ENCODE measurements around the gene ZNF593OS. TPM values are rescaled to one million over a fixed set of nuclear protein-coding genes. Genes with fewer than 3 reads are reported as not detected.

ZNF593OS gene
- polyA plus RNA-seq, 1 experiment = not detected

DNA sequence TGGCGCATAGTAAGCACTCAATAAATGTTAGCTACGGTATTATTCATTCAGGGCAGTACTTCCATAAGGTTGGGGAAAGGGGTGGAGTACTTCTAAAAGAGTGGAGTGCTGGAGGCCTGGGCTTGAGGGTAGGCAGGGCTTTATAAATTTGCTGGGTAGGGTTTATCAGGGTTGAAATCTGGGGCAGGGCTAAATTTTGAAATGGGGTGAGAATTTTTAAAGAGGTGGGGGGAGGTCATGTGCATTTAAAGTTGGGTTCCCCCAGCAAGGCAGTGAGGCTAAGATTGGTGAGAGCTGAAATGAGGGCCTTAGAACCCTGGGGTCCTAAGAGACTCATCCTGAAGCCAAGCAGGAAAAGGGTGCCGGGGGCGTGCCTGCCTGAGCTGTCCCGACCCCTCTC, 28.8 kb upstream of the ZNF593OS start:
- no peaks in the 10 kb centered on the region for H3K36me3 ChIP-seq (ENCODE audit: control insufficient read depth, insufficient read depth, low read length)
- ChIA-PET CTCF (interaction anchor here (0.8 kb wide), 1 partner anchor 31 kb away, joined by 3 read pairs; the partner anchor contains the start of gene ZNF593), POLR2A (no interaction called here)
- H3K4me3 ChIP-seq (ENCODE audit: low read depth, low read length) = no peak overlapping the region
- TF ChIP-seq, protein P1, sequence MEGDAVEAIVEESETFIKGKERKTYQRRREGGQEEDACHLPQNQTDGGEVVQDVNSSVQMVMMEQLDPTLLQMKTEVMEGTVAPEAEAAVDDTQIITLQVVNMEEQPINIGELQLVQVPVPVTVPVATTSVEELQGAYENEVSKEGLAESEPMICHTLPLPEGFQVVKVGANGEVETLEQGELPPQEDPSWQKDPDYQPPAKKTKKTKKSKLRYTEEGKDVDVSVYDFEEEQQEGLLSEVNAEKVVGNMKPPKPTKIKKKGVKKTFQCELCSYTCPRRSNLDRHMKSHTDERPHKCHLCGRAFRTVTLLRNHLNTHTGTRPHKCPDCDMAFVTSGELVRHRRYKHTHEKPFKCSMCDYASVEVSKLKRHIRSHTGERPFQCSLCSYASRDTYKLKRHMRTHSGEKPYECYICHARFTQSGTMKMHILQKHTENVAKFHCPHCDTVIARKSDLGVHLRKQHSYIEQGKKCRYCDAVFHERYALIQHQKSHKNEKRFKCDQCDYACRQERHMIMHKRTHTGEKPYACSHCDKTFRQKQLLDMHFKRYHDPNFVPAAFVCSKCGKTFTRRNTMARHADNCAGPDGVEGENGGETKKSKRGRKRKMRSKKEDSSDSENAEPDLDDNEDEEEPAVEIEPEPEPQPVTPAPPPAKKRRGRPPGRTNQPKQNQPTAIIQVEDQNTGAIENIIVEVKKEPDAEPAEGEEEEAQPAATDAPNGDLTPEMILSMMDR (IDR thresholded peaks at IDR 0.05; ENCODE audit: insufficient read depth, low read depth, low read length) = no peak
- no peak for DNase-seq (ENCODE audit: low read depth)
- peaks cover 5% of the 10 kb centered on the region; the same call in 1 of the 2 replicates for H3K27me3 ChIP-seq (ENCODE audit: control insufficient read depth, insufficient read depth, low read length)

DNA sequence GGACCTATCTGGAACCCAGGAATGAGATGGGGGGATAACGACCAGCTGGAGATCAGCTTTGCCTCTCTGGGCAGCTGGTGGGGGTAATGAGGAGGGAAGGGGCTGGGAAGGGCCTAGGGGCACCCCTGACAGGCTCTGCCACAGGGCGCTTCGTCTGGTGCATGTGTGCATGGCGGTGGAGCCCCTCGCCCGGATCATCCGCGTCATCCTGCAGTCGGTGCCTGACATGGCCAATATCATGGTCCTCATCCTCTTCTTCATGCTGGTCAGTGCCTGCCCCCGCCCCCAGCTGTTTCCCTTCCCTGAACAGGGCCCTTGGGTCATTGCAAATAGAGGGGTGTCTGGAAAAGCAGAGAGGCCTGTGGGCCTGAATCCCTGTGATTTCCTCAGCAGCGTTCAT, 26.2 kb upstream of the ZNF593OS start:
- TF ChIP-seq, protein P1 (IDR thresholded peaks at IDR 0.05; ENCODE audit: insufficient read depth, low read depth, low read length) = no peak
- no peaks in the 10 kb centered on the region for H3K27me3 ChIP-seq (ENCODE audit: control insufficient read depth, insufficient read depth, low read length)
- no peak overlapping the region for H3K4me3 ChIP-seq (ENCODE audit: low read depth, low read length)
- ChIA-PET CTCF (interaction anchor here (1.5 kb wide), 1 partner anchor 36 kb away, joined by 3 read pairs; the partner anchor contains the start of gene CEP85), POLR2A (no interaction called here)
- H3K36me3 ChIP-seq (ENCODE audit: control insufficient read depth, insufficient read depth, low read length) = no peaks in the 10 kb centered on the region
- DNase-seq (ENCODE audit: low read depth) = no peak

DNA sequence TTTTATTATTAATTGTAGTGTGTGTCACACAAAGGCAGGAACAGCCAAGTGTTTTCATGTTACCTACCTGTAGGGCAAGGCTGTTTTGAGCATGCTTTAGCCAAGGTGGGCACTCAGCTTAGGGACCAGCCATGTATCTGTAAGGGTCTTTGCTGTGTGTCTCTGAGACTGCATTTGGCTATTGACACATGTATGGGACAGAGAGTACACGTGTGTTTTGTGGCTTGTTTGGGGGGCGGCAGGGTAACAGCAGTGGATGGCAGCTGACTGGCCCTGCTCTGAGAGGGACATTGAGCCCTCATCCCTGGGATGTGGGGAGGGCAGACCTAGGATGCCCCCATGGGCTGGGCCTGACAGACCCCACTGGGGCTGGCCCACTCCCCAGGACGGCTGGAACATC, 25.7 kb upstream of the ZNF593OS start:
- DNase-seq (ENCODE audit: low read depth) = no peak
- no peaks in the 10 kb centered on the region for H3K27me3 ChIP-seq (ENCODE audit: control insufficient read depth, insufficient read depth, low read length)
- H3K4me3 ChIP-seq (ENCODE audit: low read depth, low read length) = no peak overlapping the region
- CTCF ChIA-PET = interaction anchor here (1.5 kb wide), 1 partner anchor 37 kb away, joined by 3 read pairs; the partner anchor contains the start of gene CEP85
- H3K36me3 ChIP-seq (ENCODE audit: control insufficient read depth, insufficient read depth, low read length) = no peaks in the 10 kb centered on the region
- POLR2A ChIA-PET = no interaction called here
- TF ChIP-seq, protein P1 (IDR thresholded peaks at IDR 0.05; ENCODE audit: insufficient read depth, low read depth, low read length) = no peak

DNA sequence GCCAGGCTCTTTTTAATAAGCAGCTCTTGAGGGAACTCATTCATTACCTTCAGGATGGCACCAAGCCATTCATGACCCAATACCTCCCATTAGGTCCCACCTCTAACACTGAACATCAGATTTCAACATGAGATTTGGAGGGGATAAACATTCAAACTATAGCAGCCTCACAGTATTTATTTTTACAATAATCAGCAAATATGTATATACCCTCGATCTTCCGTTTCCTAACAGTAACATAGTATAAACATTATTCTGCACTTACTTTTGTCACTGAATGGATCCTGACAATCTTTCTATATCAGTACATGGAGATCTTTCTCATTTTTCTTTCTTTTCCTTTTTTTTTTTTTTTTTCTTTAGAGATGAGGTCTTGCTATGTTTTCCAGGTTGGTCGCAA, 24.2 kb upstream of the ZNF593OS start:
- H3K36me3 ChIP-seq (ENCODE audit: control insufficient read depth, insufficient read depth, low read length) = no peaks in the 10 kb centered on the region
- ChIA-PET POLR2A (no interaction called here), CTCF (interaction anchor here (1.0 kb wide), 1 partner anchor 14 kb away, joined by 3 read pairs; no protein-coding TSS in a partner anchor)
- DNase-seq (ENCODE audit: low read depth) = no peak
- H3K4me3 ChIP-seq (ENCODE audit: low read depth, low read length) = no peak overlapping the region
- TF ChIP-seq, protein P1 (IDR thresholded peaks at IDR 0.05; ENCODE audit: insufficient read depth, low read depth, low read length) = no peak
- H3K27me3 ChIP-seq (ENCODE audit: control insufficient read depth, insufficient read depth, low read length) = no peaks in the 10 kb centered on the region

DNA sequence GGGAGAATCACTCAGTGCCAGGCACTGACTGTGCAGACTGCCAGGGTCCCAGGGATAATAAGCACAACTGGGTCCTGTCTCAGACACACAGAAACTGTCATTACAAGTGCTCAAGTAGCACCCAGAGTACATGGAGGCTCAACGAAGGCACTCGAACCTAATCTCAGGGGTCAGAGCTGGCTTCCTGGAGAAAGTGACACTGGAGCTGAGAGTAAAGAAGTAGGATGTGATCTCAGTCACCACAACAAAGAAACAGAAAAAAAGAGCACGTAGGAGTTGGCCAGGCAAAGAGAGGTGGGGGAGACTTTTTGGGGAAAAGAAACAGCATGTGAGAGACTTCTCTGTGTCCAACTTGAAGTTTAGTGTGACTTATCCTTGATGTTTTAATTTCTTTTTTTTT, 20.1 kb upstream of the ZNF593OS start:
- TF ChIP-seq, protein P1 (IDR thresholded peaks at IDR 0.05; ENCODE audit: insufficient read depth, low read depth, low read length) = no peak
- no peak overlapping the region for H3K4me3 ChIP-seq (ENCODE audit: low read depth, low read length)
- CTCF ChIA-PET = no interaction called here
- POLR2A ChIA-PET = no interaction called here
- H3K36me3 ChIP-seq (ENCODE audit: control insufficient read depth, insufficient read depth, low read length) = no peaks in the 10 kb centered on the region
- no peak for DNase-seq (ENCODE audit: low read depth)
- H3K27me3 ChIP-seq (ENCODE audit: control insufficient read depth, insufficient read depth, low read length) = no peaks in the 10 kb centered on the region

Data from BJ (cell line).